HCT116 (cell line): ENCODE measurements around the gene RANBP10. TPM values are rescaled to one million over a fixed set of nuclear protein-coding genes. Genes with fewer than 3 reads are reported as not detected.

Source experiments
- ATAC-seq: fragments of 200-7000 bp; cut with Tn5 transposase; 2 replicates; pipeline ENCODE4 v1.9.1; 2020; ENCODE audit warnings: mild to moderate bottlenecking, moderate library complexity
- BruUV-seq: library from RNA; stranded (reverse); fragments of 400-500 nt; replicated peaks from 2 replicates; lab custom pipeline; 2021; lab: Mats Ljungman, UMichigan
- CTCF ChIA-PET: fragments of 300-600 bp; sonication (Branson Sonifier 250); formaldehyde crosslinking; loops from one replicate; lab custom pipeline; 2021; ENCODE audit warnings: antibody characterized with exemption; lab: Charles Lee
- POLR2A ChIA-PET: fragments of 300-600, 350-600 bp; sonication (Branson Sonifier 250); formaldehyde crosslinking; loops from one replicate; lab custom pipeline; 2021; ENCODE audit warnings: antibody characterized with exemption; lab: Charles Lee
- RAD21 ChIA-PET, 2 experiments: fragments of 300-600 bp; sonication (Branson Sonifier 250); formaldehyde crosslinking; loops; one replicate each; lab custom pipeline; 2023; ENCODE audit warnings: low total read pairs in 2 of 2; ENCODE audit not compliant: uncharacterized antibody in 2 of 2, unreplicated experiment in 2 of 2, low non-redundant PET in 1 of 2; lab: Charles Lee
- DNase-seq: peaks from one replicate; pipeline ENCODE4 v3.0.0-alpha.2; 2010; ENCODE audit warnings: low read depth, low spot score
- H2AFZ ChIP-seq: fragments of 200-600 bp; shearing (Covaris generic), sonication (generic); 2 replicates; pipeline ENCODE4 v1.6.1; 2017; ENCODE audit warnings: low read depth, mixed run types, mixed read lengths, antibody characterized with exemption, low read length; ENCODE audit not compliant: poor library complexity, severe bottlenecking
- H3K27ac ChIP-seq: 2 replicates; pipeline ENCODE4 v1.5.1; 2012; ENCODE audit warnings: low read depth, low read length
- H3K27me3 ChIP-seq: fragments of 200-600 bp; sonication (generic); 2 replicates; pipeline ENCODE4 v1.6.1; 2016; ENCODE audit warnings: mixed run types, low read length, mixed read lengths; ENCODE audit not compliant: insufficient read depth
- H3K36me3 ChIP-seq, 2 experiments: fragments of 200-500 bp in 1 of 2; fragments of 200-600 bp in 1 of 2; sonication (Bioruptor generic) in 1 of 2; sonication (generic) in 1 of 2; 2 replicates each; pipeline versions ENCODE4 v1.5.1 to v1.6.1; 2014 to 2016; ENCODE audit warnings: low read length in 2 of 2, inconsistent platforms in 1 of 2, mixed read lengths in 1 of 2, mixed run types in 1 of 2; ENCODE audit not compliant: insufficient read depth in 2 of 2, control insufficient read depth in 1 of 2
- H3K4me1 ChIP-seq, 2 experiments: fragments of 200-600 bp in 1 of 2; sonication (generic) in 1 of 2; 2 replicates each; pipeline versions ENCODE4 v1.5.1 to v1.6.1; 2012 to 2017; ENCODE audit warnings: low read length in 2 of 2, inconsistent platforms in 1 of 2, mild to moderate bottlenecking in 1 of 2, mixed read lengths in 1 of 2, mixed run types in 1 of 2, moderate library complexity in 1 of 2; ENCODE audit not compliant: insufficient read depth in 2 of 2, control insufficient read depth in 1 of 2
- H3K4me2 ChIP-seq: fragments of 200-600 bp; sonication (generic); 2 replicates; pipeline ENCODE4 v1.6.1; 2017; ENCODE audit warnings: mixed run types, low read length, mixed read lengths
- H3K4me3 ChIP-seq, 2 experiments: fragments of 200-600 bp in 1 of 2; sonication (generic) in 1 of 2; replicated peaks in 1 of 2; 2 replicates each; pipeline ENCODE4 v1.5.1; 2011 to 2016; ENCODE audit warnings: low read length in 2 of 2, control low read depth in 1 of 2, low read depth in 1 of 2, mild to moderate bottlenecking in 1 of 2, mixed read lengths in 1 of 2, mixed run types in 1 of 2
- H3K79me2 ChIP-seq: fragments of 200-600 bp; sonication (generic); 2 replicates; pipeline ENCODE4 v1.6.1; 2017; ENCODE audit warnings: mild to moderate bottlenecking, mixed run types, low read length, moderate library complexity, mixed read lengths; ENCODE audit not compliant: insufficient read depth
- H3K9ac ChIP-seq: fragments of 200-600 bp; sonication (generic); 2 replicates; pipeline ENCODE4 v1.6.1; 2016; ENCODE audit warnings: low read length, mixed read lengths
- H3K9me2 ChIP-seq: fragments of 200-600 bp; sonication (generic), shearing (Covaris generic); 2 replicates; pipeline ENCODE4 v1.6.1; 2017; ENCODE audit warnings: mixed run types, mild to moderate bottlenecking, moderate library complexity; ENCODE audit not compliant: insufficient read depth
- H3K9me3 ChIP-seq, 2 experiments: fragments of 200-500 bp in 1 of 2; fragments of 200-600 bp in 1 of 2; sonication (Bioruptor generic) in 1 of 2; sonication (generic) in 1 of 2; 2 replicates each; pipeline ENCODE4 v1.6.1; 2014 to 2017; ENCODE audit warnings: low read length in 2 of 2, mixed read lengths in 2 of 2, inconsistent platforms in 1 of 2, low read depth in 1 of 2, mild to moderate bottlenecking in 1 of 2, mixed run types in 1 of 2, moderate library complexity in 1 of 2; ENCODE audit not compliant: control insufficient read depth in 1 of 2, insufficient read depth in 1 of 2
- H4K20me1 ChIP-seq: fragments of 200-600 bp; sonication (generic), shearing (Covaris generic); 2 replicates; pipeline ENCODE4 v1.6.1; 2017; ENCODE audit warnings: mixed run types, mild to moderate bottlenecking, moderate library complexity; ENCODE audit not compliant: insufficient read depth
- ATF3 ChIP-seq: IDR thresholded peaks from 2 replicates; pipeline ENCODE4 v1.6.1; 2012
- CBX3 ChIP-seq: IDR thresholded peaks from 2 replicates; pipeline ENCODE4 v1.6.1; 2012; ENCODE audit warnings: low read depth
- CEBPB ChIP-seq: IDR thresholded peaks from 2 replicates; pipeline ENCODE4 v1.6.1; 2012; ENCODE audit warnings: low read depth
- CTCF ChIP-seq, 3 experiments: fragments of 200-600 bp in 1 of 3; sonication (generic) in 1 of 3; IDR thresholded peaks in 2 of 3; conservative IDR thresholded peaks in 1 of 3; 2 replicates each; pipeline ENCODE4 v1.5.1; 2012 to 2017; ENCODE audit warnings: low read depth in 2 of 3, low read length in 2 of 3, antibody characterized with exemption in 1 of 3, borderline replicate concordance in 1 of 3, control low read depth in 1 of 3, mild to moderate bottlenecking in 1 of 3, mixed read lengths in 1 of 3, mixed run types in 1 of 3, moderate library complexity in 1 of 3; ENCODE audit not compliant: insufficient read depth in 1 of 3
- EGR1 ChIP-seq: IDR thresholded peaks from 2 replicates; pipeline ENCODE4 v1.6.1; 2012; ENCODE audit warnings: low read depth
- ELF1 ChIP-seq: IDR thresholded peaks from 2 replicates; pipeline ENCODE4 v1.6.1; 2012; ENCODE audit warnings: low read depth, borderline replicate concordance
- EZH2 ChIP-seq: fragments of 200-600 bp; sonication (generic); IDR thresholded peaks from 2 replicates; pipeline ENCODE4 v1.6.1; 2017; ENCODE audit warnings: antibody characterized with exemption, mixed run types
- EZH2phosphoT487 ChIP-seq: fragments of 200-600 bp; IDR thresholded peaks from 2 replicates; pipeline ENCODE4 v1.6.1; 2018; ENCODE audit warnings: antibody characterized with exemption, borderline replicate concordance
- FOSL1 ChIP-seq: IDR thresholded peaks from 2 replicates; pipeline ENCODE4 v1.6.1; 2012; ENCODE audit warnings: low read depth
- JUND ChIP-seq: IDR thresholded peaks from 2 replicates; pipeline ENCODE4 v1.6.1; 2012
- POLR2A ChIP-seq: IDR thresholded peaks from 2 replicates; pipeline ENCODE4 v1.7.0; 2011; ENCODE audit warnings: borderline replicate concordance; ENCODE audit not compliant: insufficient read depth, insufficient read length; ENCODE audit errors: extremely low read depth
- RAD21 ChIP-seq: IDR thresholded peaks from 2 replicates; pipeline ENCODE4 v1.6.1; 2012; ENCODE audit warnings: low read depth, mild to moderate bottlenecking
- REST ChIP-seq: IDR thresholded peaks from 2 replicates; pipeline ENCODE4 v1.6.1; 2012; ENCODE audit warnings: low read depth
- SIN3A ChIP-seq: IDR thresholded peaks from 2 replicates; pipeline ENCODE4 v1.6.1; 2012; ENCODE audit warnings: low read depth
- SRF ChIP-seq: IDR thresholded peaks from 2 replicates; pipeline ENCODE4 v1.6.1; 2012; ENCODE audit warnings: low read depth
- TCF7L2 ChIP-seq: IDR thresholded peaks from 2 replicates; pipeline ENCODE4 v1.7.0; 2011; ENCODE audit warnings: borderline replicate concordance, inconsistent platforms; ENCODE audit not compliant: insufficient read depth, insufficient read length; ENCODE audit errors: extremely low read depth
- YY1 ChIP-seq: IDR thresholded peaks from 2 replicates; pipeline ENCODE4 v1.6.1; 2011; ENCODE audit warnings: low read length, low read depth, moderate library complexity, mild to moderate bottlenecking; ENCODE audit not compliant: insufficient replicate concordance; ENCODE audit errors: extremely low read depth
- ZBTB33 ChIP-seq: IDR thresholded peaks from 2 replicates; pipeline ENCODE4 v1.6.1; 2011; ENCODE audit warnings: mild to moderate bottlenecking, low read length, moderate library complexity; ENCODE audit not compliant: insufficient replicate concordance; ENCODE audit errors: extremely low read depth
- ZFX ChIP-seq: fragments of 450-650 bp; IDR thresholded peaks from 2 replicates; pipeline ENCODE4 v1.6.1; 2017
- ZNF274 ChIP-seq: fragments of 200-500 bp; sonication (Bioruptor generic); IDR thresholded peaks from 2 replicates; pipeline ENCODE4 v1.6.1; 2014; ENCODE audit warnings: mild to moderate bottlenecking, low read depth, low read length, inconsistent platforms
- intact Hi-C: fragments of 100-400 bp; cut with micrococcal nuclease; formaldehyde crosslinking; loops from 2 replicates; pipeline ENCODE4 v1.10.0; 2022
- total RNA-seq: library from RNA; stranded (reverse); gene quantifications from one replicate; pipeline ENCODE4 v1.2.1, GENCODE V29; 2021; ENCODE audit not compliant: unreplicated experiment

The RANBP10 gene
- total RNA-seq, 1 experiment from 2014 or later, result 16.9 TPM

GRCh38 chr16:67710607-67711006 is 95.8 kb downstream of the RANBP10 start:
- CTCF ChIA-PET, result interaction anchor here (1.3 kb wide), 1 partner anchor 9 kb away, joined by 4 read pairs; the partner anchor contains the start of gene GFOD2
- Histone ChIP-seq H3K4me3 (no peak overlapping the region), H2AFZ (no peak overlapping the region), H3K4me1 (no peaks in the 10 kb centered on the region), H4K20me1 (0 out of 2 replicates have a peak, but pooled peaks cover 3% of the 10 kb centered on the region), H3K36me3 (no peaks in the 10 kb centered on the region), H3K9me3 (no peaks in the 10 kb centered on the region), H3K27me3 (no peaks in the 10 kb centered on the region), H3K79me2 (peaks cover 70% of the 10 kb centered on the region), H3K27ac (no peak overlapping the region), H3K9ac (no peak overlapping the region), H3K9me2 (no peaks in the 10 kb centered on the region), H3K4me2 (no peak overlapping the region)
- no peak for TF ChIP-seq SIN3A
- TF ChIP-seq CEBPB, result no peak
- TF ChIP-seq EGR1, result no peak
- TF ChIP-seq RAD21, result no peak
- TF ChIP-seq YY1, result no peak
- TF ChIP-seq SRF, result no peak
- no peak for TF ChIP-seq REST
- TF ChIP-seq ZNF274, result no peak
- TF ChIP-seq CTCF (IDR thresholded peaks at IDR 0.05 in 2 of 3, conservative IDR thresholded peaks at IDR 0.05 in 1 of 3; ENCODE audit: borderline replicate concordance in 1 of 3, insufficient read depth in 1 of 3, low read depth in 2 of 3, low read length in 2 of 3), result no peak
- no peak for TF ChIP-seq ZFX
- no peak for TF ChIP-seq JUND
- TF ChIP-seq CBX3, result no peak
- no peak for TF ChIP-seq ATF3
- TF ChIP-seq ELF1, result no peak
- no peak for TF ChIP-seq TCF7L2
- TF ChIP-seq POLR2A, result no peak
- TF ChIP-seq FOSL1, result no peak
- TF ChIP-seq EZH2, result no peak
- TF ChIP-seq ZBTB33, result no peak
- TF ChIP-seq EZH2phosphoT487, result no peak
- DNase-seq (no peak), ATAC-seq (no peak)
- RAD21 ChIA-PET, result no interaction called here
- intact Hi-C loops, result no loop called here
- no TSS peak for BruUV-seq
- POLR2A ChIA-PET, result no interaction called here
